Spleen (tissue), 11 donors: ENCODE results near the gene SHC1. TPM values are rescaled to one million over a fixed set of nuclear protein-coding genes. Genes with fewer than 3 reads are reported as not detected.

Experiments used
- microRNA-seq, 3 donors: library from miRNA; unstranded; fragments of <30 nt; microRNA quantifications; one replicate each; pipeline versions ENCODE4 to v1.1.0, GENCODE V29; 2019 to 2020
- polyA plus RNA-seq, 3 donors: library from polyadenylated mRNA; stranded (reverse); fragments of 200-250 nt; gene quantifications; one replicate each; pipeline ENCODE4 v1.2.1, GENCODE V29; 2013
- small RNA-seq, 4 donors: library from RNA; depleted of rRNA; stranded (forward); fragments of <200 nt; gene quantifications; one replicate each; pipeline ENCODE3, GENCODE V24; 2016
- total RNA-seq, 7 donors: library from RNA; depleted of rRNA in 3 of 7; stranded (reverse); fragments of >200 nt in 3 of 7; fragmentation: NEBNext Ultra II Directional in 4 of 7; extraction: Animal tissue kit (Norgen Biotek cat#: 25700) in 4 of 7; gene quantifications; one replicate each; pipeline versions ENCODE4 v1.1.0 to v1.2.1, GENCODE V29; 2016 to 2021
- donor health status: healthy with polysubstance abuse.
- donor health status: DM: no; HTN: no; CAD: no; lungs with moderate emphysema.
- donor health status: DM: no; HTN: no; CAD: no.
- donor health status: Bipolar disorder and iron deficiency.
- donor health status: healthy.
- donor health status: DM: no; HTN: no; CAD: no.
- donor health status: DM: yes; HTN: yes; CAD: no.

SHC1 gene
- total and polyA plus RNA-seq, 10 donors, result 36.8 to 133 (median 92.3) TPM

Small RNAs within 50 kb of the gene (microRNA-seq; reads per million reads assigned to microRNA genes)
- gene MIR4258, result 0.57 to 1.1 (median 1.1) reads per million in 3 donors

Small RNAs within 50 kb of the gene (small RNA-seq; reads per million reads assigned to genes)
- gene MIR4258 (0 reads per million in 4 donors), gene RF00017 (0 reads per million in 4 donors)

Other genes with a start within 250 kb of the SHC1 start
- 10 to 100 TPM in 3 of 7 donors, 1 to 10 TPM in 4; 3.8 to 15.1 (median 10.0) TPM for gene KCNN3, start 100.5 kb downstream of the SHC1 start, total RNA-seq
- under 1 TPM; 0.13 to 0.54 (median 0.53) TPM for gene KCNN3, start 100.5 kb downstream of the SHC1 start, polyA plus RNA-seq
- gene PMVK, start 34.0 kb downstream of the SHC1 start, total RNA-seq, result 10 to 100 TPM; 12.4 to 50.6 (median 33.8) TPM
- gene PMVK, start 34.0 kb downstream of the SHC1 start, polyA plus RNA-seq, result 10 to 100 TPM; 30.3 to 68.8 (median 42.2) TPM
- gene PBXIP1, start 14.6 kb downstream of the SHC1 start, total RNA-seq, result 100 to 1,000 TPM in 3 of 7 donors, 10 to 100 TPM in 4; 70.2 to 125 (median 95.0) TPM
- gene PBXIP1, start 14.6 kb downstream of the SHC1 start, polyA plus RNA-seq, result 10 to 100 TPM; 55.5 to 75.7 (median 62.2) TPM
- 10 to 100 TPM; 28.4 to 36.6 (median 35.5) TPM for gene PYGO2, start 9.0 kb downstream of the SHC1 start, total RNA-seq
- 10 to 100 TPM; 19.8 to 35.7 (median 19.9) TPM for gene PYGO2, start 9.0 kb downstream of the SHC1 start, polyA plus RNA-seq
- gene CKS1B, start 3.9 kb upstream of the SHC1 start, total RNA-seq, result 10 to 100 TPM; 15.7 to 42.5 (median 27.2) TPM
- 10 to 100 TPM; 17.0 to 51.5 (median 43.2) TPM for gene CKS1B, start 3.9 kb upstream of the SHC1 start, polyA plus RNA-seq
- gene FLAD1, start 12.6 kb upstream of the SHC1 start, total RNA-seq, result 10 to 100 TPM; 27.1 to 35.8 (median 30.3) TPM
- 10 to 100 TPM; 31.9 to 43.4 (median 40.1) TPM for gene FLAD1, start 12.6 kb upstream of the SHC1 start, polyA plus RNA-seq
- gene LENEP, start 22.8 kb upstream of the SHC1 start, total RNA-seq, result under 1 TPM in 1 of 7 donors, not detected in 6; 0.60 TPM
- gene LENEP, start 22.8 kb upstream of the SHC1 start, polyA plus RNA-seq, result not detected
- gene ZBTB7B, start 32.1 kb upstream of the SHC1 start, total RNA-seq, result 10 to 100 TPM; 44.0 to 88.9 (median 68.8) TPM
- gene ZBTB7B, start 32.1 kb upstream of the SHC1 start, polyA plus RNA-seq, result 10 to 100 TPM; 11.1 to 38.6 (median 13.4) TPM
- gene DCST2, start 63.0 kb upstream of the SHC1 start, total RNA-seq, result 1 to 10 TPM in 2 of 7 donors, under 1 TPM in 4, not detected in 1; 0.54 to 4.1 (median 0.71) TPM
- gene DCST2, start 63.0 kb upstream of the SHC1 start, polyA plus RNA-seq, result 1 to 10 TPM; 1.0 to 2.1 (median 1.7) TPM
- gene DCST1, start 63.1 kb upstream of the SHC1 start, total RNA-seq, result not detected
- gene DCST1, start 63.1 kb upstream of the SHC1 start, polyA plus RNA-seq, result not detected
- 100 to 1,000 TPM in 2 of 7 donors, 10 to 100 TPM in 5; 70.8 to 205 (median 84.6) TPM for gene ADAM15, start 80.6 kb upstream of the SHC1 start, total RNA-seq
- 100 to 1,000 TPM in 2 of 3 donors, 10 to 100 TPM in 1; 76.4 to 313 (median 286) TPM for gene ADAM15, start 80.6 kb upstream of the SHC1 start, polyA plus RNA-seq
- gene EFNA4, start 93.0 kb upstream of the SHC1 start, total RNA-seq, result 1 to 10 TPM; 4.6 to 7.7 (median 6.0) TPM
- 1 to 10 TPM; 7.3 to 9.5 (median 8.7) TPM for gene EFNA4, start 93.0 kb upstream of the SHC1 start, polyA plus RNA-seq
- 1 to 10 TPM in 6 of 7 donors, not detected in 1; 1.6 to 4.3 (median 2.4) TPM for gene EFNA3, start 108.1 kb upstream of the SHC1 start, total RNA-seq
- gene EFNA3, start 108.1 kb upstream of the SHC1 start, polyA plus RNA-seq, result 1 to 10 TPM; 1.4 to 2.0 (median 1.7) TPM
- 10 to 100 TPM in 5 of 7 donors, 1 to 10 TPM in 2; 8.0 to 19.4 (median 10.3) TPM for gene EFNA1, start 157.1 kb upstream of the SHC1 start, total RNA-seq
- 1 to 10 TPM; 3.7 to 8.0 (median 7.8) TPM for gene EFNA1, start 157.1 kb upstream of the SHC1 start, polyA plus RNA-seq
- 10 to 100 TPM; 28.4 to 41.4 (median 38.2) TPM for gene SLC50A1, start 165.1 kb upstream of the SHC1 start, total RNA-seq
- gene SLC50A1, start 165.1 kb upstream of the SHC1 start, polyA plus RNA-seq, result 10 to 100 TPM; 60.1 to 73.8 (median 72.5) TPM
- 10 to 100 TPM; 25.0 to 62.4 (median 49.9) TPM for gene DPM3, start 169.8 kb upstream of the SHC1 start, total RNA-seq
- gene DPM3, start 169.8 kb upstream of the SHC1 start, polyA plus RNA-seq, result 100 to 1,000 TPM; 205 to 262 (median 229) TPM
- 100 to 1,000 TPM; 113 to 154 (median 136) TPM for gene KRTCAP2, start 202.6 kb upstream of the SHC1 start, total RNA-seq
- gene KRTCAP2, start 202.6 kb upstream of the SHC1 start, polyA plus RNA-seq, result 100 to 1,000 TPM; 193 to 203 (median 200) TPM
- gene TRIM46, start 203.1 kb upstream of the SHC1 start, total RNA-seq, result 1 to 10 TPM in 6 of 7 donors, under 1 TPM in 1; 0.83 to 3.6 (median 1.6) TPM
- gene TRIM46, start 203.1 kb upstream of the SHC1 start, polyA plus RNA-seq, result under 1 TPM; 0.35 to 0.77 (median 0.46) TPM
- gene THBS3, start 237.2 kb upstream of the SHC1 start, total RNA-seq, result 10 to 100 TPM; 14.3 to 22.6 (median 20.5) TPM
- gene THBS3, start 237.2 kb upstream of the SHC1 start, polyA plus RNA-seq, result 10 to 100 TPM; 10.2 to 31.2 (median 27.7) TPM
- gene MTX1, start 237.9 kb upstream of the SHC1 start, total RNA-seq, result 10 to 100 TPM; 28.2 to 40.9 (median 33.2) TPM
- 10 to 100 TPM; 43.7 to 48.4 (median 44.5) TPM for gene MTX1, start 237.9 kb upstream of the SHC1 start, polyA plus RNA-seq